Measurements from ENCODE around the gene CDH23.

Gene CDH23

GRCh38 chr10:71690094-71690720, 293.5 kb downstream of the CDH23 start:
- no peak for DNase-seq (ENCODE audit: low read depth)

GRCh38 chr10:71691405-71691804, 294.7 kb downstream of the CDH23 start:
- DNase-seq (ENCODE audit: low read depth), result no peak

DNA sequence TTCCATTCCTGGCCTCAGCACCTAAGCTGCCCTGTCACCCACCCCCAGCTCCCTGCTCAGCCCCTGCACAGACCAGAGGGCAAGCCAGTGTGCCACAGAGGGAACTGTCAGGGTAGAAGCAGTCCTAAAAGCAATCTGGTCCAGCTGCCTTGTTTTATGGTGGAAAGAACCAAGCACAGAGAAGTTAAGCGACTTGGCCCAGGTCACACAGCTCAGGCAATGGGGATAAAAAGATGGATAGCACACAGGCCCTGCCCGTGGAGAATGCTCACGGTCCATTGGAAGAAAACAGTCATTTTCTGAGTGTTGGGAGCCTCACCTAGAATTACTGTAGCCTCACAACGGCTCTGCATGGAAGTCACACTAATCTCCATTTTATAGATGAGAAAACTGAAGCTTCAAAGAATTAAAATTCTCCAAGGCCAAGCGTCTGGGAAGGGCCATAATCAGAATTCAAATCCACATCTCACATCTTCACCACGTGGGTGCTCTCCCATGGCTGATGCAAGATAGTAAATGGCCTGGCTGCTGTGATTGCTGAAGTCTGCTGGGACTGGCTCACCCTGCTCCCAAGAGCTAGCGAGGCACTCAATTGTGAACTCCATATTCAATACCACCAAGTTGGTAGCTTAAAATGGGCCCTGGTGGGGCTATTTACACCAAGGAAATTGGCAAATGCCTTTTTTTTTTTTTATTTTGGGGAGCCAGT, 296.0 kb downstream of the CDH23 start:
- DNase-seq (ENCODE audit: low read depth), result no peak

- no peak for DNase-seq (ENCODE audit: low read depth)
These were observed 296.7 kb downstream of the CDH23 start for GRCh38 chr10:71693377-71693776.

DNA sequence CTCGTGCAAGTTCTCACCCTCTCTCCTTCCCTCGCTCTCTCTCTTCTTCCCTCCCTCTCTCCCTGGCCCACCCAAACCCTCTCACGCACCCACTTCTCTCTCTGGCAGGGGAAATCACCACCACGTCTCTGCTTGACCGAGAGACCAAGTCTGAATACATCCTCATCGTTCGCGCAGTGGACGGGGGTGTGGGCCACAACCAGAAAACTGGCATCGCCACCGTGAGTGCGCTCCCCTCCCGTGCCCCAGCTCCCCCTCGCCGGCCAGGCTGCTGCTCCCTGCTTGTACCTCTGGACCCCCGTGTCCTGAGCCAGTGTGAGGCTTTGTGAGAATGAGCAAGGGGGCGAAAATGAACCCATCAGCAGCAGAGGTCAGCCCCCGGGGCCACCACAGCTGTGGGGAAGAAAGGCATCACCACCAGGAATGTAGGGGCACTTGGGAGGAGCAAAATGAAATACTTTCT, 297.4 kb downstream of the CDH23 start:
- DNase-seq (ENCODE audit: low read depth), result no peak

DNA sequence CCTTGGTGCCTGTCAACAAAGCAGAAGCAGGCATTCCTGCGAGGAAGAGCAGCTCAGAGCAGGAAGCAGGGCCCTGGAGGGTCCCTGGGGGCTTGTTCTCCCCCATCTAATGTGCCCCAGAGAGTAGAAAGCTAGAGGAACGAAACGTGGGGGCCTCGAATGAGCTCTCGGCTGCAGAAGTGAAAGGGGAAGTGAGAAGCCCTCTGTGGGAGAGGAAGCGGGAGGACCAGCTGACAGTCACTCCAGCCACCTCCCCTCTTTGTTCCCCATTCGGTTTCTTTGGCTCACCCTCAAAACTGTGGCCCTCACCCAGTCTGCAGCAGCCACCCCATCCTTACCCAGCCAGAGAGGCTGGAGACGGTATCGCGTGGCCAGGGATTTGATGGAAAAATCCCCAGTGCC, 297.8 kb downstream of the CDH23 start:
- peak; percentile 19 for DNase-seq (ENCODE audit: low read depth)

DNA sequence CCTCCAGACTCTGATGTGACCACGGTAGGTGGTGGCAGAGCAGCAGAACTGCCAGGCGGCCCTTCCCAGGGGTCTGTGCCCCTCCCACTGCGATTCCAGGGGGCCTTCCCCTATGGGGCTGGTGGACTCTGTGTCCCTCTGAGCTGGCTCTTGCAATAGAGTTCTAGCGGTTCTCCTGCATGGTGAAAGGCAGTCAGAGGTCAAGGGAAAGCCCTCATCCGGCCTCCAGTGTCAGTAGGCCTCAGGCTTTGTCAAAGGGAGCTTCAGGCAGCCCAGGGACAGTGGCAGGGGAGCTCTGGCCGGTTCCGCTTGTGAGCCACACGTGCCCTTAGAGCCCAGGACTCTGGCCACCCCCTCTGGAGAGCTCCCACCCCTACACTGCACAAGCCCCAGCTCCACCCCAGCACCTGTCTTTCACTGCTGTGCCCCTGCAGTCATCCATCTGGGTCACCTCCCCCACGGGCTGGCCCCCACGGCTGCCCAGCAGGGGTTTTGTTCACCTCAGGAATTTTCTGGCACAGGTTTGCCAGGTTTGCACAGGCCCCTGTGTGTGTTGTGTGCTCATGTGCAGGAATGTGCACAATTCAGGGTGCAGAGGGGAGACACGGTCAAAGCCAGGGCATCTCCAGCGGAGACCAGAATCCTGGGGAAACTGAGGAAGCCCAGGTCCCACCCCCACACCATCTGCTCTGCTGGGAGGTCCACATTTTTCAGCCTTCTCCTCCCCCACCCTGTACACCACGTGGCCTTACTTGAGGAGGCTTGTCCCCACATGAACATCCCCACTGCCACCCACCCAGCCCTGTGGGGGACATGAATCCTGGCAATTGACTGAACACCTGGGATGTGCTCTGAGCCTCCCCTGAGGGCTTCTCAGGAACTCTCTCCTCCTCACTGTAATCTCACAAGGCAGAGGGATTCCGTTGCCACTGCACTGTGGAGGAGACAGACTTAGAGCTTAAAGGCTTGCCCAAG, 299.1 kb downstream of the CDH23 start:
- DNase-seq (ENCODE audit: low read depth), result no peak

- peak; percentile 30 for DNase-seq (ENCODE audit: low read depth)
These were observed 300.1 kb downstream of the CDH23 start for GRCh38 chr10:71696628-71697326.

GRCh38 chr10:71697938-71698709, 301.4 kb downstream of the CDH23 start:
- DNase-seq (ENCODE audit: low read depth), result peak; percentile 60

DNA sequence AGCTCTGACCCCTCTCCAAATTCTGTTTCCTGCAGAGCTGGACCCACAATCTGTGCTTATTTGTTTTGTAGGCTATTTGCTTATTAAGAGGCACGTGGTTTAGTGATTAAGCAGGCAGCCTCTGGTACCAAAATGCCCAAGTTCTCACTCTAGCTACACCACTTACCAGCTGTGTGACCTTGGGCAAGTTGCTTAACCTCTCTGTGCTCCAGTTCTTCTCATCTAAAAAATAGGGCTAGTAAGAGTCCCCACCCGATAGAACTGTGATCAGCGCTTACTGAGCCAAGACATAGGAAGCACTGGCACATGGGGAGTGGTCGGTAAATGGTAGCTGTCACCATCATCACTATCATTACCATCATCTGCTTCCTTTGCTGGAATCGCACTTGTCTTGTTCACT, 302.0 kb downstream of the CDH23 start:
- DNase-seq (ENCODE audit: low read depth), result no peak

GRCh38 chr10:71700731-71701368, 304.1 kb downstream of the CDH23 start:
- no peak for DNase-seq (ENCODE audit: low read depth)

DNA sequence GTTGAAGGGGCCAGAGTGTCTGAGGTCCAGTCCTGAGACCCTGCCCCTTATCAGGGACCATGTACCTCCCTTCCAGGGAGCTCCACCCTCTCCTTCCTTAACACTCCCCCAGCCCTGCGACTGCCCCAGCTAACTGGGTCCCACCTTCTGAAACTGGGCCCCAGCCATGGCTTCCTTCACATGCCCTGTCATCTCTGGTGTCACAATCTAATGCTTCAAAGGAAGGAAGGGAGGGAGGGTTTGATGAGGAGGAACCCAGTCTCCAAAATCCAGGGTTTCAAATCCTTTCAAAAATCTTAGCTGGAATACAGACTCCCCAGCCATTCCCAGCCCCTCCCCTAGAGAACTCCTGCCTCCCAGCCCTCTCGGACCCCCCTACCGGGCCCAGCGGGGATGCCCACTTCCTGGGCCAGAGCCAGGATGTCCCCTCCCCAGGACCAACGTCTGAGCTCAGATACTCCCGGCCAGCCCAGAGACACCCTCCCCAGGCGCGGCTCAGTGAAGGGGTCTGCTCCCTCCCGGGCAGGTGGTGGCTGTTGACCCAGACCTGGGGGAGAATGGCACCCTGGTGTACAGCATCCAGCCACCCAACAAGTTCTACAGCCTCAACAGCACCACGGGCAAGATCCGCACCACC, 304.9 kb downstream of the CDH23 start:
- no peak for DNase-seq (ENCODE audit: low read depth)

DNA sequence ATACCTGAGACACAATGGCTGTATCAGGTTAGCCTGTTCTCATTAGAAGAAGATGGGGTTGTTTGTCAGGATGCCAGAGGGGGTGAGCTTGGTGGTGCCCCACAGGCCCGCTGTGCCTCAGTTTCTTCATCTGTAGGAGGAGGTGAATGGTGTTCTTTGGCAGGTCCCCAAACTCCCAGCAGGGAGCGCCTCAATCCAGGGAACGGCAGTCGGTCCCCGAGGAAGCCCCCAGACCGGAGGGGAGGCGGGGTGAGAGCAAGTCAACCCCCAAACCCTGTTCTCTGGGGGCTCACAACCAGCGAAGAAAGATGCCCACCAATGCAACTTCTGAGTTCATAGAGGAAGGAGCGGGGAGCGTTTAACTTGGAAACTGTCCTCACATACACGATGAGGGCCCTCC, 306.9 kb downstream of the CDH23 start:
- DNase-seq (ENCODE audit: low read depth), result no peak

- no peak for DNase-seq (ENCODE audit: low read depth)
These were observed 308.1 kb downstream of the CDH23 start for GRCh38 chr10:71704816-71705215.

DNA sequence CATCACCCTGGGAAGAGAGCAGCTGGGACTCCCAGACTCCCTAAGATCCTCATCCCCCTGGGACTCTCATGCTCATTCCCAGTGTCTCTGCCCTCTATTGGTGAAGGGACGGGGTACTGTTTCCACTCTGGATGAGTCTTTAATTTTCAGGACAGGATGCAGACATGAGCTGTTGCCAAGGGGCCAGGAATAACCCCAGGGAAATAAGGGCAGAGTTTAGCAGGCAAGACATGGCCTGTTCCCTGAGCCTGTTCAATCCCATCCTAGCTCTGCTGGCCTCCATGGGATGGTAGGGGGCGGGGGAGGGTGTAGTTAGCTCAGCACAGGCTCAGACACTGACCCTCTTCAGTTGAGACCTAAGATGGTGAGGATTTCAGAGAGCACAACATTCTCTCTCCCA, 308.9 kb downstream of the CDH23 start:
- DNase-seq (ENCODE audit: low read depth), result no peak

GRCh38 chr10:71706216-71707121, 309.7 kb downstream of the CDH23 start:
- no peak for DNase-seq (ENCODE audit: low read depth)

- DNase-seq (ENCODE audit: low read depth), result no peak
These were observed 310.6 kb downstream of the CDH23 start for GRCh38 chr10:71707240-71707789.

GRCh38 chr10:71708301-71708703, 311.6 kb downstream of the CDH23 start:
- peak; percentile 40 for DNase-seq (ENCODE audit: low read depth)

All from stimulated activated CD8-positive, alpha-beta memory T cell treated with anti-CD3 and anti-CD28 coated beads, Interleukin-12 subunit alpha, Interleukin-12 subunit beta, amount 100 ng/mL, for 4 hours (primary cell).